ENCODE measurements around the gene C14orf132.
A peak's percentile ranks its signal among the peaks of the same experiment; 100 is the strongest.
"Not testable (repeated sequence)": the region's sequence is repeated elsewhere in the genome, so short reads cannot be mapped to it uniquely, and the experiment has no call there.

C14orf132 gene

DNA sequence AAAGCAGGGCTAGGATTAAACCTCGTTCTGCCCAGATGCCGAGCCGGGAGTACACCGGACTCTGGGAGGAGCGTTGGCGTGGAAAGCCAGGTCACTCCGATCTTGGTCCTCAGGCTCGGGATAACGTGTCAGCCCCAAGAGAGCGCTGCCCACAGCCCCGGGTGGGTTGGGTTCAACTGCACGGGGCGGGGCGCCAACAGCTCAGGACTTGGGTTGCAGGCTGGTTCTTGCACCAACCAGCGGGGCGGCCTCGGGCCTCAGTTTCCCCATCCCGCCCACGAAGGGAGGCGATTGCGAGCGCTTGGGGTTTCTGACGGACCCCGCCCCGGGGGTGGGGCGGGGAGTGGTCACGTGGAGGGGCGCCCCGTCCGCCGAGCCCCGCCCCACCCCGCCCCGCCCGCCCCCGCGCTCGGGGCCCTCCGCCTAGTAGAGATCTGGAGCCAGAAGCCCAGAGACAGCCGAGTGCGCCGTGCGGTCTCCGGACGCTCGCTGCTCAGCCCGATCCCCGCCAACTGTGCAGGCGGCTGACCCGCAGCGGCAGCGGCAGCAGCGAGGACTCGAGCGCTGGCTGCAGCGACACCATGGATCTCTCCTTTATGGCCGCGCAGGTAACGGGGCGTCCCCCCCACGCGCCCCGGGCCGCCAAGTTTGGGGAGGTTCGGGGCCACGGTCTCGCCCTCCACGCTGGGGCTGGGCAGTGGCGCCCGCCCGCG lies at the start of gene C14orf132:
TSS of gene C14orf132 (plus strand) at position 443 of the 713 bp plus-strand sequence. CDS start at position 582, 139 bp downstream.
- DNase-seq (ENCODE audit: low read depth), result peak; percentile 31

DNA sequence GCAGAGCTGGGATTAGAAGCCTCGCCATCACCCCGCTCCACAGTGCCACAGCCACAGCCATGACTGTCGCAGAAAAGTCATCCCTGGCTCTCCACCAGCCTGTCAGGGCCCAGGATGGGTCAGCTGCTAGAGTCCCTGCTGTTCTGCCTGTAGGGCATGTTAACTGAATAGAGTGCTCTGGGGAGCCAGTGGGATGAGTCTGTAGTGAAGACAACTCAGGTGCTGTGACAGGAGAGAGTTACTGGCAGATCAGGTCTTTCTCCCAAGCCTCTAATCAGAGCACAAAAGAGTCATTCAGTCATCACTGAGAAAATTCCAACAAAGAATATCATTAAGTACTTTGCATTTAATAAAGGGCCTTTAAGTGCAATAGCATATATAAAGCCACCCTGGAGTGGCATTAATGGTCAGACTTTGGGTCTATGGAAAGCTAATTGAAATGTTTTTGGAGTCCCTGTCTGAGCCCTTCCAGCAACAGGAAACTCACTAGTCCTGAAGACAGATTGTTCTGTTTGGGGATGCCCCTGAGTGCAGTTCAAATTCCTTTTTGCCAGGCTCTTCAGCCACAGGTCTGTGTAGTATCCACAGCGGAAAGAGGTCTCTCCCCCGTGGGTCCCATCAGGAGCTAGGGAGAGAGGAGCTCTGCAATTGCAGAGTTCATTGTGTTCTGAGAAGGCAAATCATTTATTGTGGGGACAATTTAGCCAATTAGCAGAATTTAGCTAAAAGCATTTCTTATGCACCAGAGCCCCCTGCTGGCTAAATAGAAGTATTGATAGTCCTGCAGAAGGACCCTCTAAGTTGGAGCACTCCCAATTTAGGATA lies 45.2 kb upstream of the C14orf132 start:
- DNase-seq (ENCODE audit: low read depth), result no peak

DNA sequence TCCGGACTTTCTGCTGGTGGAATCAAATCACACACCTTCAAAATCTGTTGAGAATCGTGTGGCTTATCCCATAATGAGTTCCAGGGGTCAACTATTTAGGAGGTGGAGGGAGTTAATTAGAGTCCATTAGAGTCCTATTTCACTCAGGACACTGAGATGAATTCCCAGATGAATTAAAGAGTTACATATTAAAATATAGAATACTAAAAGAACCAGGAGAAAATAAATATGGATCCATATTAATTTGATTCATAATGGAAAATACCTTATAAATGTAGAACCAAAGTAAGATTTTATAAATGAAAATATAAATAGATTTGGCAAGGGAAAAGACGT lies 44.6 kb upstream of the C14orf132 start:
- no peak for DNase-seq (ENCODE audit: low read depth)

DNA sequence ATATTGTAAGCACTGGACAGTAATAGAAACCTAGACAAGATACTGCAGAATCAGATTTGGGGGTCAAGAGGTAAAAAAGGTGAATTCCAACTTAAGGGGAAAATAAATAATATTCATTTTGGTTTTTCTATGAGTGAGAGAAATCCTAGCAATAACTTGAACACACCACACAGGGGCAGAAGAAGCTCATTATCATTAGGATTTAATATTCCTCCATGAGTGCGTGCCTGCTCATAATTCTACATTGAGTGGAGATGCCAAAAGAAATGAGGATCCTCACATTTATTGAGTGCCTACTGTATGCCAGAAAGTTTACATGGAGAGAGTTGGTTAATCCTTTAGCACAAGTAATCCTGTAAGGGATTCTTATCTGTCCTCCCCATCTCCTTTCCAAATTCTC lies 40.5 kb upstream of the C14orf132 start:
- DNase-seq (ENCODE audit: low read depth), result no peak

DNA sequence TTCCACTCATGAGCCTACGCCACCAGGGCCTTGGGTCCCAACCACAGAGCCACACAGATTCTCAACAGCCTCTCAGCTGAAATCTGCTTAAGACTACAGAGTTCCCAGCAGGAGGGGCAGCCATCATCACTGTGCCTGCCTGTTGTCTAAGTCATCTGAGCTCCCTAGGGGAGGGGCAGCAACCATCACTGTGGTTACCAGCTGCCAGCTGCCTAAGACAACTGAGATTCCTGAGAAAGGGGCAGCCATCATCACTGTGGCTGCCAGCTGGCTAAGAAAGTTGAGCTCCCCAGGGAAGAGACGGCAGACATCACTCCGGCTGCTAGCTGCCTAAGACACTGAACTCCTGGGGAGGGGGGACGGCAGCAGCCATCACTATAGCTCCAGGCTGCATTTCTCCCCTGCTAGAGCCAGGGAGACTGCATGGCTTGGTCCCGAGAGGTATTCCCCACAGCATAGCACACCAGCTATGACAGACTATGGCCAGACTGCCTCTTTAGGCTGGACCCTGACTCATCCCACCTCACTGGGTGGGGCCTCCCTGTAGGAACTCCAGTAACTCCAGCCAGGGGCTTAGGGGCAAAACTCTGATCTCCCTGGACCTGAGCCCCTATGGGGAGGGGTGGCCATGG lies 37.2 kb upstream of the C14orf132 start:
- DNase-seq (ENCODE audit: low read depth), result no peak

DNA sequence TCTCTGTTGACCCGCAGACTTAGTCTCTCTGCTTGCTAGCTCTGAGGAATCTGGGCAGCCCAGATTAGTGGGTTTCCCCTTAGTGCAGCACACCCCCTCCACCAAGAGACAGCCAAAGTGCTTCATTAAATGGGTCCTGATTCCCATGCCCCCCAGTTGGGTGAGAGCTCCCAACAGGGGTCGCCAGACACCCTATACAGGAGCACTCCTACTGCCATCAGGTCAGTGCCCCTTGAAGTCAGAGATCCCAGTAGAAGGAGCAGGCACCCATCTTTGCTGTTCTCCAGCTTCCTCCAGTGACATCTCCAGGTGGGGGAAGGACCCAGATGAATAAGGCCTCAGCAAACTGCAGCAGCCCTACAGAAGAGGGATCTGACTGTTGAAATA lies 36.7 kb upstream of the C14orf132 start:
- no peak for DNase-seq (ENCODE audit: low read depth)

DNA sequence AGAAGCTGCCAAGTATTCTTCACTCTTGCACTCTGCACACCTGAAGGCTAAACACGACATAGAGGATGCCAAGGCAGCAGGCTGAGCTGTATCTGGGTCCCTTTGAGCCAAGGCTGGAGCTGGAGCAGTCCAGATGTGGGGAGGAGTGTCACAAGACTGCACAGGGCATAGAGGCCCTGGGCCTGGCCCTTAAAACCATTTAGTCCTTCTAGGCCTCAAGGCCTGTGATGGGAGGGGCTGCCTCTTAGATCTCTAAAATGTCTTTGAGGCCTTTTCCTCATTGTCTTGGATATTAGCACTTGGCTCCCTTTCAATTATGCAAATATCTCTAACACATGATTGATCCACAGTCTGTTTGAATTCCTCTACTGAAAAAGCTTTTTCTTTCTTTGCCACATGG lies 28.0 kb upstream of the C14orf132 start:
- no peak for DNase-seq (ENCODE audit: low read depth)

DNA sequence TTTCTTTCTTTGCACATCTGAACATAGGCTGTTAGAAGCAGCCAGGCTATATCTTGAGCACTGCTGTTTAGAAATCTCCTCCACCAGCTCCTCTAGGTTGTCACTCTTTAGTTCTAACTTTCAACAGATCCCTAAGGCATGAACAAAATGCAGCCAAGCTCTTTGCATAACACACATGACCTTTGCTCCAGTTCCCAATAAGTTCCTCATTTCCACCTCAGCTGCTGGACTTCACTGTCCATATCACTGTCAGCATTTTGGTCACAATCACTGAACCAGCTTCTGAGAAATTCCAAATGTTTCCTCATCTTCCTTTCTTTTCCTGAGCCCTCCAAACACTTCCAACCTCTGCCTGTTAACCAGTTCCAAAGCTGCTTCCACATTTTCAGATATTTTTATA lies 27.6 kb upstream of the C14orf132 start:
- no peak for DNase-seq (ENCODE audit: low read depth)

DNA sequence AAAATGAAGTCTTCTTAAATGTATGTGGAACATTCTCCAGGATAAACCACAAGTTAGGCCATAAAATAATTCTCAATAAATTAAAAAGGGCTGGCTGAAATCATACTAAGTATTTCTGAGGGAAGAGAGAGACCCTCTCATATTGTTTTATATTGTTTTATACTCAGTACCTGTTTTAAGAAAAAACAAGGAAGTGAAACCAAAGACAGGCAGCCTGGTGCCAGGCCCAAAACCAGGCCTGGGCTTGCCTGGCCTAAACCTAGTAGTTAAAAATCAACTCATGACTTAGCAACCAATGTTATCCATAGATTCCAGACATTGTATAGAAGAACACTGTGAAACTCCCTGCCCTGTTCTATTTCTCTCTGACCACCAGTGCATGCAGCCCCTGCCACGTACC lies 26.4 kb upstream of the C14orf132 start:
- not testable (repeated sequence) for DNase-seq (ENCODE audit: low read depth)

DNA sequence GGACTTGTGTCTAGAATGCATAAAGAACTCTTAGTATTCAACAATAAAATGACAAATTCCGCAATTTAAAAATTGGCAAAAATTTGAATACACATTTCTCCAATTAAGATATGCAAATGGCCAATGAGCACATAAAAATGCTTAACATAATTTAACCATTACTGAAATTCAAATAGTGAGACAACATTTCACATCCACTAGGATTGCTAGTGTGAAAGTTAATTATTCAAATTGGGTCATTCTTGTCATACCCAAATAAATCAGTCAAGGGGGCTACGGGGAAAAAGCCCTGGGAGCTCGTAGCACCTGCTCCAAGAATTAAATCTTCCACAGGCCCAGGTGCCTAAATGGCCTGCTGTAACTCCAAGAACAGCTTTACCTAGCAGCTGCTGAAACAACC lies 25.0 kb upstream of the C14orf132 start:
- DNase-seq (ENCODE audit: low read depth), result no peak

DNA sequence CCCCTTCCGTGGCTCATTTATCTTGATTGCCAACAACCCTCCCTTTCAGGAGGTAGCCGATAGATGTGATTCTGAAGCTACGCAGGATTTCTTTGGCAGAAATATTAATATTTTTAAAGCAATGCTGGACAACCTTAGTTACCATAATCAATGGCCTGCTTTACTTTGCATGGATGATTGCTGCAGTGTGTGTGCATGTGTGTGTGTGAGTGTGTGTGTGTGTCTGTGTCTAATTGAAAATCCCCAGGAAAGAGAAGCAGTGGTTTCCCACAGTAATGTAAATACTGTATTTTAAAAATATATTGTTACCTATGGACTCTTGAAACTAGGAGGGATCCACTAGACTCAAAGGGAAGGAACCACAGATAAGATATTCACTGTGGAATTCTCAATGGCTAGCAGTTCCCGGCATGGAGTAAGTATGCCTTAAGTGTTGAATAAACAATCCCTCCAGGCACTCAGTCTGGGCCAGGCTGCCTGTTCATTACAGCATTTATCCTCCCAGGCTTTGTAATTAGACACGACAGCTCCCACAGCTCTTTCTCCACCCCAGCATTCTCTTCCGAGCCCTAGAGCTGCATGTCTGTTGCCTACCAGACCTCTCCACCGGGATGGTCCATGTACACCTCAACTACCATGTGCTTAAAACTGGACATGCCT lies 22.5 kb upstream of the C14orf132 start:
- DNase-seq (ENCODE audit: low read depth), result no peak

DNA sequence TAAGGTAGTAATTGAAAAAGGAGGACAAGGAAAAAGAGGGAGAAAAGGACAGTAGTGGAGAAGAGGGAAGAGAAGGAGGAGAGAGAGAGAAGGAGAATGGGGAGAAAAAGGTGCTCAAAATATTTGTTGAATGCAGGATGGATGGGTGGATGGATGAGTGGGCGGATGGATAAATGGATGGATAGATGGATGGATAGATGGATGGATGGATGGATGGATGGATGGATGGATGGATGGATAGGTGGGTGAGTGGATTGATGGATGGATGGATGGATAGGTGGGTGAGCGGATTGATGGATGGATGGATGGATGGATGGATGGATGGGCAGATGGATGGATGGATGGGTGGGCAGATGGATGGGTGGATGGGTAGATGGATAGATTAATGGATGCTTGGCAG lies 21.3 kb upstream of the C14orf132 start:
- DNase-seq (ENCODE audit: low read depth), result no peak

DNA sequence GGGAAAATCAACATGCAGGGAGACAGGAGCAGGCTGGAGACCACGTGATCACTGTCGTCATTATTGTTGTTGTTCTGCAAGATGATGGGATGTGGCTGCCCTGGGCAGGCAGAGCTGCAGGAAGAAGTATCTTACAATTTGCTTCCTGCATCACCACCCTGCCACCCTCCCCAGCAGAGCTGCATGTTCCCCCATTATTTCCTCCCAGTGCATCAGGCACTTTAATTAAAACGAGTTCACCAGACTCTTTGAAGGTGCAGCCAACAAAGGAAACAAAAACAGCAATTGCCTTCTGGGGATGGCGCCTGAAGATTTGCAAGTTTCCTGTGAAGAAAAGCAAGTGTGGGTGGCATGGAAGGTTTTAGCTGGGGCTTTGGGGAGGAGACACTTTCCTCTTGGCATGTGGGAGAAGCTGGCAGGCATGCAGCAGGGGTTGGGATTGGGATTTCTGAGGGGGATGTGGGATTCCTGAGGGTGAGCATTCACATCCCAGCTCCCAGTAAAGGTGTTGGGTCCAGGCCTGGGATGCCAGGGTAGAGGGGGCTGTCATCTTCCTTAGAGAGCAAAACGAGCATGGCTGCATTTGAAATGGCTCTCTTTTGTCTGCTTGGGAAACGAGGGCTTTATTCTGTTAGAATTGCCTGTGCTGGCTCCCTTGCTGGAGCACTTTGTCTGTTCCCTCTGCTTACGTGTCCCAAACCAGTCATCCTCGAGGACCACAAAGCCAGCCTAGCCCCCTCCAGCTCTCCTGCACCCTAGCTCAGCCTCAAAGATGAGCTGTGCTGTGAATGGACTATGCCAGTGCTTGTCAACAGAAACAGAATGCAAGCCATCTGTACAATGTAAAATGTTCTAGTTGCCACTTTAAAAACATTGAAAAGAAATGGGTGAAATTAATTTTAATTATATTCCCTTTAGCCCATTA lies 11.5 kb upstream of the C14orf132 start:
- no peak for DNase-seq (ENCODE audit: low read depth)

DNA sequence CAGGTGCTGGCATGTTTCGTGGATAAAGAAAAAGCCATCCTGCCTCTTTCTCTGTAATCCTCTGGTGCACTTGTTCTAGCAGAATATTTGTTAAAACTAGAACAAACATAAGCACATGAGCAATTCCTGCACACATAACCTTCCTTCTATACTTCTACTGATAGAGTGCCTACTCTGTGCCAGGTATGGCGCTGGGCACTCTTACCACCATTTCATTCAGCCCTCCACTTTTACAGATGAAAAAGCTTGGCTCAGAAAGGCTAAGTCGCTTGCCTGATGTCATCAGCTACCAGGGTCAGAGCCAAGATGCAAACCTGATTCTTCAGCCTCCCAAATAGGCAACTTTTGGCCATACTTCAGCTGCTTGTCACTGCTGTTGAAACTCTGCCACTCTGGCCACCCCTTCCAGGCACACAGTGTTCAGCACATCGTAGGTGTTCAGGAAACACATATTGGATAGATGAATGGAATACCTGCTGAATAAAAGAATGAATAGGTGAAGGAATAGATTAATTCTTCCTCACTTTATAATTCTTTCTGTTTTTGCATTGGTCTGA lies 10.0 kb upstream of the C14orf132 start:
- no peak for DNase-seq (ENCODE audit: low read depth)

DNA sequence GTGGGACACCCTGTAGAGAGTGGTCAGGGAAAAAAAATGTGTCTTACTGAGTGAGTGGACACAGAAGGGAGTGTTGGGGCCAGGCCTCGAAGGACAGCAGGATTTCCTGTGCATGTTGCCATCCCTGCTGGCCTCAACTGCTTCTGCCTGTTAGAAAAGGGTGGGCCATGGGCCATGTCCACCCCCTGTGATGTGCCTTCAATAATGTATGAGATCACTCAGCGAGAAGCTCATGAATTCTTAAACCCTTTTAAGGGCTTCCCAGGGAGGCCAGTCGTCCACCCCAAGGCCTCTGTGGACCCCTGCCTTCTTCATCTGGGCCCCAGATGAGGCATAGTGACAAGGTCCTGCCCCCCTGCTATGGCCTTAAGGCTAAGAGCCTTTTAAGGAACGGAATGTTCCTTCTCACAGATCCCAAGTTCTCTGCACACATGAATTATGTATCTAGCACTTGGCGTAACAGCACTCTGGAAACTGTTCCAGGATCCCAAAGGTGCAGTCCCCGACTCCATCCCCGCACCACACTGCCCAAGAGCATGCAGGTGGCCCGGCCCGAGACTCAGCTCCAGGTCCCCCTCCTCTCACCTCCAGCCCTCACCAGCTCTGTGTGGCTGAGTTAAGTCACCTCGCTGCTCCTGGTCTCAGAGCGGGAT lies 8.9 kb upstream of the C14orf132 start:
- DNase-seq (ENCODE audit: low read depth), result no peak

DNA sequence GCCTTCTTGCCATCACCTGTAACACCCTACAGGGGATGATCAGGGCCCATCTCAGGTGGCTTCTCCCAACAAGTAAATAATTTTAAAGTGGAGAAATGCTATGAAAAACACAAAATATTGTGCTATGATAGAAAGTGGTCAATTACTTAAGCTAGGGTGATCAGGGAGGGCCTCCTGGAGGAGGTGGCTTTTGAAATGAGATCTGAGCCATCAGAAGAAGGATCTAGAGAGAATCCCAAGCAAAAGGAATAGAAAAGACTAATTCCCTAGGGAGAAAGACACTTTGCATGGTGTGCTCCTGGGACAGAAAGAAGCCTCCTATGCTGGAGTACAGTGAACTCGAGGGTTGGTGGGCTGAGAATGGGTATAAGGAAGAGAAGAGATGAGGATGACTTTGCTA lies 7.5 kb upstream of the C14orf132 start:
- DNase-seq (ENCODE audit: low read depth), result no peak

DNA sequence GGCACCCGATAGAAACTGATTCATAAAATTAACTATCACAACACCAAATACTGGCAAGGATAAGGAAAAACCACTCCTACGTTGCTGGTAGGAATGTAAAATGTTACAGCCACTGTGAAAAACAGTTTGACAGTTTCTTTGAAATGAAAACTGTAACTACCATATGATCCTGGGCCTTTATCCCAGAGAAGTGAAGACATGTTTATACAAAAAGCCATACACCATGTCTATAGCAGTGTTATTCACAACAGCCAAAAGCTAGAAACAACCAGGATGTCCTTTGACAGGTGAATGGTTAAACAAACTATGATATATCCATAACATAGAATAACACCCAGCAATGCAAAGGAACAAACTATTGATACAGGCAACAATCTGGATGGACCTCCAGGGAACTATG lies 3.7 kb upstream of the C14orf132 start:
- no peak for DNase-seq (ENCODE audit: low read depth)

DNA sequence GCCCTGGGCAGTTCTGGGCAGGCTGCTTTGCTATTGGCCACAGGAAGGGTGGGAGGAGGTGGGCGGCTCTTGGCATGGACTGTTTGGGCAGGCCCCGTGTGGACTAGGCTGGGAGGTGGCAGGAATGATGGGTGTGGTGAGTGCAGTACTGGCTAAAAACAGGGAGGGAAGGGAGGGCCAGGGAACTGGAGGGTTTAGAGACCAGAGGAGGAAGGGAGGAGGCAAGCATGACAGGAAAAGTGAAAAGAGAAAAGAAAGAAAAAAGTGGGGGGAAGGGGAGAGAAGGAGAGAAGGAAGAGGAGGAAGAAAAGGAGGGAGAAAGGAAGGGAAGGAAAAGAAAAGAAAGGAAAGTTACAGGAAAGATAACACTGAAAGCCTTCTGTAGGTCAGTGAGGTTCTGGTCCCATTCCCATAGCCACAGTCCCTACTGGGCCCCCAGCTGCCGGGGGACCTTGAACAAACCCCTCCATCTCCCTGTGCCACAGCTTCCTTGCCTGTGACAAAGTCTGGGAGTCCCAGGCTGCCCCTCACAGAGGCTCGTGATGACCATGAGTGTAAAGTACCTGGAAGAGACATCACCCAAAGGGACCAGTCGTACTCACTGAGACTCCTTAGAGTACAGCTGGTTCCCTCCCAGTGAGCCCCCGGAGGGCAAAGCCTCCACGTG lies 1.1 kb upstream of the C14orf132 start:
- no peak for DNase-seq (ENCODE audit: low read depth)

DNA sequence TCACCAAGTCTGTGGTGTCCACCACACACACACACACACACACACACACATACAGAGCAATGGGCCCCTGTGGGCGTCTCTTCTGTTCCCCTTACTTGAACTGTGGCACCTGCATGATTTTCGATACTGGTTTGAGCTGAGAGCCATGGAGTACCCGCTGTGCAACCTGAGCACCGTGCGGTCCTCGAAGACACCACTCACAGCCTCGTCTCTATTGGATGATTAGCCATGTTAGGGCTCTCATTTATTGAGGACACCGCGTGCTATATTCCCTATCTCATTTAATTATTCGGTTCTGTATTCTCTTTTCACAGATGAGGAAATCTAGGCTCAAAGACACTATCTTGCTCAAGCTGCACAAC lies 623 bp upstream of the C14orf132 start:
- no peak for DNase-seq (ENCODE audit: low read depth)

DNA sequence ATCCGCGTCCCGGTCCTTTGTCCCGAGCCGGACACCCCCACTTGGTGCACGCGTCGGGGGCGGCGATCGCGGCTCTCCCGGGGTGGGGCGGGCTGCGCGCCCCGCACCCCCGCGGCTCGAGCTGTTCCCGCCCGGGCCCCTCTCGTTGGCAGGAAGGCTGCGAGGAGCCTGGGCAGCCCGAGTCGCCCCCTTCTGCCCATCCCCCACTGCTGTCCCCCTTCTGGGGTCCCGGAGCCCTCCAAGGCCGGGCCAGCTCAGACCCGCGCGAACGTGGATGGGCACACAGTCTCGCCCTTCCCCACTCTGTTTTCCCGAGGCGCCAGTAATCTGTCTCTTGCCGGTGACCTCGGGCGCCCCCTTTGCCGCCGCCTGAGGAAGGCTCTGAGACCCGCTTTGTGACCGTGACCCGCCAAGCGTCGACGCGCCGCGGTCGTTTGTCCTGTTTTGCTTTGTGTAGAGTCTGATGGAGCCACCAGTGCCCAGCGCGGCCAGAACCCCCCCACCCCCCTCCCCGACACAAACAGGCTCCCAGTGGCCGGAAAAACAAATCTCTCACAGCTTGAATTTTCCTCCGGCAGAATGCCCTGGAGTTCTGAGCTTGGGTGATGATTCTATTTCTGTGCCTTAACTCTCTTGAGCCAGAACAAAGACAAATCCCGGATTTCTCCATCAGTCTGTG lies 610 bp downstream of the C14orf132 start:
- no peak for DNase-seq (ENCODE audit: low read depth)
